GM19023 (cell line): ENCODE results near the gene PITPNC1.
"Not testable (repeated sequence)": the region's sequence is repeated elsewhere in the genome, so short reads cannot be mapped to it uniquely, and the experiment has no call there.

ENCODE experiments used
- ATAC-seq: cut with Tn5 transposase; IDR thresholded peaks from one replicate; pipeline ENCODE4 v1.9.1; 2021; ENCODE audit warnings: mild to moderate bottlenecking, moderate library complexity; ENCODE audit not compliant: unreplicated experiment

PITPNC1 gene

GRCh38 chr17:67430515-67430914 is 53.4 kb downstream of the PITPNC1 start:
- not testable (repeated sequence) for ATAC-seq

GRCh38 chr17:67431249-67432015 is 54.4 kb downstream of the PITPNC1 start:
- ATAC-seq, result no peak

GRCh38 chr17:67433248-67433924 is 56.3 kb downstream of the PITPNC1 start:
- ATAC-seq, result no peak

GRCh38 chr17:67434061-67434525 is 57.0 kb downstream of the PITPNC1 start:
- ATAC-seq, result no peak

- ATAC-seq, result no peak
These were observed 58.0 kb downstream of the PITPNC1 start for GRCh38 chr17:67435122-67435521.

- no peak for ATAC-seq
These were observed 58.7 kb downstream of the PITPNC1 start for GRCh38 chr17:67435786-67436185.

GRCh38 chr17:67436233-67436632 is 59.2 kb downstream of the PITPNC1 start:
- no peak for ATAC-seq

GRCh38 chr17:67438667-67439066 is 61.6 kb downstream of the PITPNC1 start:
- no peak for ATAC-seq

- no peak for ATAC-seq
These were observed 62.2 kb downstream of the PITPNC1 start for GRCh38 chr17:67439269-67439668.

GRCh38 chr17:67440277-67441051 is 63.4 kb downstream of the PITPNC1 start:
- no peak for ATAC-seq

- no peak for ATAC-seq
These were observed 64.2 kb downstream of the PITPNC1 start for GRCh38 chr17:67441052-67441895.

- ATAC-seq, result no peak
These were observed 64.8 kb downstream of the PITPNC1 start for GRCh38 chr17:67441896-67442219.

GRCh38 chr17:67442787-67443624 is 65.9 kb downstream of the PITPNC1 start:
- no peak for ATAC-seq

- ATAC-seq, result no peak
These were observed 67.0 kb downstream of the PITPNC1 start for GRCh38 chr17:67443931-67444595.

GRCh38 chr17:67448449-67448848 is 71.4 kb downstream of the PITPNC1 start:
- no peak for ATAC-seq

- ATAC-seq, result no peak
These were observed 72.0 kb downstream of the PITPNC1 start for GRCh38 chr17:67449065-67449464.

- no peak for ATAC-seq
These were observed 73.0 kb downstream of the PITPNC1 start for GRCh38 chr17:67449845-67450755.
